ENCODE results near the gene BLOC1S2.

The BLOC1S2 gene

DNA sequence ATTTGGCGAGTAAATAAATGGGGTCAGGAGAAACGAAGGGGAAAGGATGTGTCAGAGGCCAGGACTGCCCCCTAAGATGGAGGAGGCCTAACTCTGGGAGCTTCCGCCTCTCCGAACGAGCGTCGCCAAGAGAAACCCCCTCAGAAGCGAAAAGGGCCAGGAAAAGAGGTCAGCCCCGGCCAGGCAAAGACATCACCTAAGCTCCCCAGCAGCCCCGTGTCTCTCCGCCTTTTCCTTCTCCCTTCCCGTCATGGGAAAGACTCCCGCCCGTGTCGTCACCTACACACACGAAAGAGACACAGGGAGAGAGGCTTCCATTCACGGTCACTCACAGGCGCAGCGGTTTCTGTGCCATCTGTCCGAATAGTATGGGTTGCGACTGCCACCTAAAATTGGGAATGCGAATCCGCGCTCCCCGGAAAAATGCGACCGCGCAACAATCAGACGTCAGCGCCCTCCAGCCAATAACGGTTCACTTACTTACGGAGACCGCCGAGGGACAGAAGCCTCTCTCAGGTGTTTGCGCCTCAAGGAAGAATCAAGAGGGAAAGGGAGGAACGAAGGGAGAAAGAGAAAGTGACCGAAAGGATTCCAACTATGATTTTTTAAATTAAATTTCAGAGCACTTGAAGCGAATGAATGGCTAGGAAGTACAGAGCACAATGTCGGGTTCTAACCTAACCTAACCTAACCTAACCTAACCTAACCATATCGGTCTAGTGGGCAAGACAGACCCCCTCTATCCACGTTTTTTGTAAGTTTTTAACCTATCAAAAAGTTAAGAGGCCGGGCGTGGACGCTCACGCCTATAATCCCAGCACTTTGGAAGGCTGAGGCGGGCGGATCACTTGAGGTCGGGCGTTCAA lies 19.0 kb downstream of the BLOC1S2 start, which contains the start of gene CWF19L1:
Gene CWF19L1 (minus strand): TSS at position 400 of the 866 bp plus-strand sequence. CDS start 45 bp downstream, at position 355.
- peak within 1 kb of the TSS; percentile 96 for H3K4me3 ChIP-seq (ENCODE audit: low read depth, low read length)
- in situ Hi-C loops (cut with HindIII; ENCODE audit: low sequenced_read_pairs): no loop called here
- DNase-seq (ENCODE audit: low read depth, low spot score): peak; percentile 89
- TF ChIP-seq, protein P1, sequence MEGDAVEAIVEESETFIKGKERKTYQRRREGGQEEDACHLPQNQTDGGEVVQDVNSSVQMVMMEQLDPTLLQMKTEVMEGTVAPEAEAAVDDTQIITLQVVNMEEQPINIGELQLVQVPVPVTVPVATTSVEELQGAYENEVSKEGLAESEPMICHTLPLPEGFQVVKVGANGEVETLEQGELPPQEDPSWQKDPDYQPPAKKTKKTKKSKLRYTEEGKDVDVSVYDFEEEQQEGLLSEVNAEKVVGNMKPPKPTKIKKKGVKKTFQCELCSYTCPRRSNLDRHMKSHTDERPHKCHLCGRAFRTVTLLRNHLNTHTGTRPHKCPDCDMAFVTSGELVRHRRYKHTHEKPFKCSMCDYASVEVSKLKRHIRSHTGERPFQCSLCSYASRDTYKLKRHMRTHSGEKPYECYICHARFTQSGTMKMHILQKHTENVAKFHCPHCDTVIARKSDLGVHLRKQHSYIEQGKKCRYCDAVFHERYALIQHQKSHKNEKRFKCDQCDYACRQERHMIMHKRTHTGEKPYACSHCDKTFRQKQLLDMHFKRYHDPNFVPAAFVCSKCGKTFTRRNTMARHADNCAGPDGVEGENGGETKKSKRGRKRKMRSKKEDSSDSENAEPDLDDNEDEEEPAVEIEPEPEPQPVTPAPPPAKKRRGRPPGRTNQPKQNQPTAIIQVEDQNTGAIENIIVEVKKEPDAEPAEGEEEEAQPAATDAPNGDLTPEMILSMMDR (IDR thresholded peaks at IDR 0.05; ENCODE audit: low read depth, low read length): no peak

DNA sequence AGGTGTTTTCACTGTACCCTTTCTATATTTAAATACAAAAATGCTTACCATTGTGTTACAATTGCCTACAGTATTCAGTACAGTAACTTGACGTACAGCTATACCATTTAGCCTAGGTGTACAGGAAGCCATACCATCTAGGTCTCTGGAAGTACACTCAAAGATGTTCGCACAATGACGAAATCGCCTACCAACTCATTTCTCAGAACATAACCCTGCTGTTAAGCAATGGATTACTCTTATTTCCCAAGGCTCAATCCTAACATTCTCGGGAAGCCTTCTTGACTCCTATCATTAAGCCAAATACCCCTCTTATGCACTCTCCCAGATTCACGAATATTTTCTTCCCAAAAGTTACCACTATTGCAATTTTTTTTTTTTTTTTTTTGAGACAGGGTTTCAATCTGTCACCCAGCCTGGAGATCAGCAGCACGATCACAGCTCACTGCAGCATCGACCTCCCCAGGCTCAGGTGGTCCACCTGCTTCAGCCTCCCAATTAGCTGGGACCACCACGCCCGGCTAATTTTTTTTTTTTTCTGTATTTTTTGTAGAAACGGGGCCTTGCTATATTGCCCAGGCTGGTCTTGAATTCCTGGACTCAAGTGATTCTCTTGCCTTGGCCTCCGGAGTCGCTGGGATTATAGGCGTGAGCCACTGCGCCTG lies 20.5 kb downstream of the BLOC1S2 start:
- no peak overlapping the region for H3K4me3 ChIP-seq (ENCODE audit: low read depth, low read length)
- DNase-seq (ENCODE audit: low read depth, low spot score): no peak
- in situ Hi-C loops (cut with HindIII; ENCODE audit: low sequenced_read_pairs): no loop called here
- TF ChIP-seq, protein P1 (IDR thresholded peaks at IDR 0.05; ENCODE audit: low read depth, low read length): no peak

DNA sequence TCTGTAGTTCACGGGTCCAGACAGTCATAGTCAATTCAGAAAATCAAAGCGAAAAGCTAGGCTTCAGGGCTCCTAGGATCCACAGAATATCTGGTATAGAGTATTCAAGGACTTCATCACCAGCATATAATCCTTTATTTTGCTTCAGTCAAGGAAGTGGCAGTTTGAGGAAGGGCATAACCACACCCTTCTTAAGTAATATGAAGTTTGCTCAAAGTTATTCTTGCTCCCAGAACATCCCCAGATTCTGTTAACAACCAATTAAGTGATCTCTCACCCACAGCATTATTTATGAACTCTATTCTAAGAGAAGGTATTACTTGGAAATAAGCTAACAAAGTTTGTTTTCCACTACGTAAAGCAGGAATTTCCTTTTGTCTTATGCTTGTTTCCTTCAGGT lies 32.3 kb downstream of the BLOC1S2 start:
- in situ Hi-C loops (cut with HindIII; ENCODE audit: low sequenced_read_pairs): no loop called here
- TF ChIP-seq, protein P1 (IDR thresholded peaks at IDR 0.05; ENCODE audit: low read depth, low read length): no peak
- no peak for DNase-seq (ENCODE audit: low read depth, low spot score)
- no peak overlapping the region for H3K4me3 ChIP-seq (ENCODE audit: low read depth, low read length)

DNA sequence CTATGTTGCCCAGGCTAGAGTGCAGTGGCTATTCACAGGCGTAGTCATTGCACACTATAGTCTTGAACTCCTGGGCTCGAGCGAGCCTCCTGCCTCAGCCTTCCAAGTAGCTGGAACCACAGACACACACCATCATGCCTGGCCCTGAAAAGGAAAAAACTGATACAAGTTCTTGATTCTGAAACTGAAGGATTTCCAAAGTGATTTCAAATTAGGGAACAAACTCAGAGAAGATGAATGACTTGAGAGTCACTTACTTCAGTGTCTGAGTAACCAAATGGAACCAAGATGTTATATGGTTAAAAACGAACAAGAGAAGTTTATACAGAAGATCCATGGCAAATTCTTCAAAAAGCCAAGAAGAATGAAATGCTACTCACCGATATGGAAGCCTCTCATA lies 33.4 kb downstream of the BLOC1S2 start:
- in situ Hi-C loops (cut with HindIII; ENCODE audit: low sequenced_read_pairs): no loop called here
- no peak overlapping the region for H3K4me3 ChIP-seq (ENCODE audit: low read depth, low read length)
- TF ChIP-seq, protein P1 (IDR thresholded peaks at IDR 0.05; ENCODE audit: low read depth, low read length): no peak
- no peak for DNase-seq (ENCODE audit: low read depth, low spot score)

DNA sequence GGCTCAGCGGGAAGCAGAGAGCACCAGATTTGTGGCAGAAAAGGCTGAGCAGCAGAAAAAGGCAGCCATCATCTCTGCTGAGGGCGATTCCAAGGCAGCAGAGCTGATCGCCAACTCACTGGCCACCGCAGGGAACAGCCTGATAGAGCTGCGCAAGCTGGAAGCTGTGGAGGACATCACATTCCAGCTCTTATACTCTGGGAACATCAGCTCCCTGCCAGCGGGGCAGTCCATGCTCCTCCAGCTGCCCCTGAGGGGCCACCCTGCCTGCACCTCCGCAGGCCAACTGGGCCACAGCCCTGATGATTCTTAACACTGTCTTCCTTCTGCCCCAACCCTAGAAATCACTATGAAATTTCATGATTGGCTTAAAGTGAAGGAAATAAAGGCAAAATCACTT lies 37.7 kb downstream of the BLOC1S2 start:
- TF ChIP-seq, protein P1 (IDR thresholded peaks at IDR 0.05; ENCODE audit: low read depth, low read length): no peak
- in situ Hi-C loops (cut with HindIII; ENCODE audit: low sequenced_read_pairs): no loop called here
- no peak for DNase-seq (ENCODE audit: low read depth, low spot score)
- no peak overlapping the region for H3K4me3 ChIP-seq (ENCODE audit: low read depth, low read length)

DNA sequence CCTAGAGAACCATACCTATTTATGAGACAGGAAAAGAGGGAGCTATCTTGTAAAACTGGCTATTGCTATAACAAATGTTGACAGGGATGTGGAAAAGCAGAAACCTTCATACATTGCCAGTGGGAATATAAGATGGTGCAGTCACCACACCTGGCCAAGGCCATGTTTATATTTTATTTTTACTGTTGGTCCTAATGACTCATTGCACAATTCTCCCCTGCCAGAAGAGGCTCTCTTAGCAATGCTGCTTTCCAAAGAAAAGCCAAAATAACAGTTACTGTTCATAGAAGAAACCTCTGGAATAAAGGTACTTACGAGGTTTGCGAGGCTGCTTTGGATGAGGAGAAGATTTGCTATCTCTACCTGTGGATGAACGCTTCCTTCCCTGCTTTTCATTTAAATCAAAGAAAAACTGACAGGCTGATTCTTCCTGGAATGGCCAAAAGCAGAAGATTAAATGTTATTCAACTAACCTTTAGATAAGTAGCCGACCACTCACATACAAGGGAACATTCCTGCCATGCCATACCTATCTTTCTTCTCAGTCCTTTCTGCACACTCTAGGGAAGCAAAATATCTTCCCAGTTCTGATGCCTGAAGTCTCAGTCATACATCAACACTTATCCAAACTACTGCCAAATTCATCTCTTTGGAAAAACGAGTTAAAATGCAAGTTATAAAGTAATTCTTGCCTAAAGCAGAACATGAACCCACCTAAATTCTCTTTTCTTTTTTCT lies 40.8 kb downstream of the BLOC1S2 start:
- TF ChIP-seq, protein P1 (IDR thresholded peaks at IDR 0.05; ENCODE audit: low read depth, low read length): no peak
- in situ Hi-C loops (cut with HindIII; ENCODE audit: low sequenced_read_pairs): no loop called here
- no peak overlapping the region for H3K4me3 ChIP-seq (ENCODE audit: low read depth, low read length)
- no peak for DNase-seq (ENCODE audit: low read depth, low spot score)

All from astrocyte of the spinal cord (primary cell).